ENCODE results near the gene MAP3K8. TPM values are rescaled to one million over a fixed set of nuclear protein-coding genes. Genes with fewer than 3 reads are reported as not detected.

Gene MAP3K8
- total RNA-seq, 4 donors from 2014 or later: 44.7 to 74.1 (median 56.2) TPM

GRCh38 chr10:30495687-30496086 lies 61.7 kb downstream of the MAP3K8 start:
- Histone ChIP-seq H3K4me1 (peaks cover 0 to 17% (median 7%) of the 10 kb centered on the region in 4 donors), H3K36me3 (no peaks in the 10 kb centered on the region), H3K27me3 (no peaks in the 10 kb centered on the region), H3K9me3 (no peaks in the 10 kb centered on the region), H3K27ac (peak overlapping the region in 1 of 4 donors; percentile 70), H3K4me3 (no peak overlapping the region)
- DNase-seq (ENCODE audit: low spot score in 2 of 2): no peak
- TF ChIP-seq CTCF (IDR thresholded peaks at IDR 0.05) (no peak), EP300 (IDR thresholded peaks at IDR 0.05) (no peak), POLR2A (IDR thresholded peaks at IDR 0.05) (no peak)
- WGBS, 2 donors: 81 to 84% methylated on average over 6 of the region's 6 CpGs

- H3K4me3 ChIP-seq: no peak overlapping the region
- DNase-seq (ENCODE audit: low spot score in 2 of 2): no peak
- no peaks in the 10 kb centered on the region for H3K27me3 ChIP-seq
- H3K4me1 ChIP-seq: peaks cover 0 to 30% (median 5%) of the 10 kb centered on the region in 4 donors
- no peak overlapping the region for H3K27ac ChIP-seq
- WGBS, 2 donors: 75 to 81% methylated on average over 1 of the region's 1 CpG
- H3K9me3 ChIP-seq: no peaks in the 10 kb centered on the region
- no peaks in the 10 kb centered on the region for H3K36me3 ChIP-seq
- no peak for TF ChIP-seq EP300 (IDR thresholded peaks at IDR 0.05)
Observed at GRCh38 chr10:30499816-30500215, 65.8 kb downstream of the MAP3K8 start.

GRCh38 chr10:30500534-30500933 lies 66.5 kb downstream of the MAP3K8 start:
- TF ChIP-seq POLR2A (IDR thresholded peaks at IDR 0.05) (no peak), CTCF (IDR thresholded peaks at IDR 0.05) (no peak), EP300 (IDR thresholded peaks at IDR 0.05) (no peak)
- H3K4me1 ChIP-seq: peaks cover 0 to 29% (median 5%) of the 10 kb centered on the region in 4 donors
- no peaks in the 10 kb centered on the region for H3K36me3 ChIP-seq
- no peak overlapping the region for H3K4me3 ChIP-seq
- no peak overlapping the region for H3K27ac ChIP-seq
- H3K9me3 ChIP-seq: no peaks in the 10 kb centered on the region
- no peaks in the 10 kb centered on the region for H3K27me3 ChIP-seq
- 83 to 89% methylated on average over 2 of the region's 2 CpGs for WGBS, 2 donors
- no peak for DNase-seq (ENCODE audit: low spot score in 2 of 2)

GRCh38 chr10:30500963-30501504 lies 67.0 kb downstream of the MAP3K8 start:
- H3K4me3 ChIP-seq: no peak overlapping the region
- WGBS, 2 donors: 59 to 63% methylated on average over 3 of the region's 3 CpGs
- TF ChIP-seq POLR2A (IDR thresholded peaks at IDR 0.05) (no peak), EP300 (IDR thresholded peaks at IDR 0.05) (no peak), CTCF (IDR thresholded peaks at IDR 0.05) (no peak)
- H3K27ac ChIP-seq: no peak overlapping the region
- no peaks in the 10 kb centered on the region for H3K27me3 ChIP-seq
- DNase-seq (ENCODE audit: low spot score in 2 of 2): no peak
- H3K9me3 ChIP-seq: no peaks in the 10 kb centered on the region
- no peaks in the 10 kb centered on the region for H3K36me3 ChIP-seq
- peaks cover 0 to 27% (median 7%) of the 10 kb centered on the region in 4 donors for H3K4me1 ChIP-seq

GRCh38 chr10:30502266-30503060 lies 68.5 kb downstream of the MAP3K8 start:
- no peak for TF ChIP-seq CTCF (IDR thresholded peaks at IDR 0.05)
- no peak for TF ChIP-seq POLR2A (IDR thresholded peaks at IDR 0.05)
- WGBS, 2 donors: 44 to 48% methylated on average over 11 of the region's 11 CpGs
- no peaks in the 10 kb centered on the region for H3K36me3 ChIP-seq

More at GRCh38 chr10:30502266-30503060, 68.5 kb downstream of the MAP3K8 start:
- Histone ChIP-seq H3K9me3 (no peaks in the 10 kb centered on the region), H3K4me1 (peaks cover 0 to 25% (median 7%) of the 10 kb centered on the region in 4 donors), H3K27ac (peak overlapping the region in 1 of 4 donors; percentile 38), H3K27me3 (no peaks in the 10 kb centered on the region), H3K4me3 (no peak overlapping the region)
- DNase-seq (ENCODE audit: low spot score in 2 of 2): peak in 1 of 2 donors; percentile 38

All from tibial nerve (tissue), 4 donors.